Sigmoid colon (tissue), 7 donors: ENCODE measurements around the gene ELMO1. TPM values are rescaled to one million over a fixed set of nuclear protein-coding genes. Genes with fewer than 3 reads are reported as not detected.

Source experiments
- DNase-seq: peaks from one replicate; pipeline ENCODE4 v3.0.0-alpha.2; 2019
- H3K27ac ChIP-seq, 4 donors: fragments of 200-600 bp; sonication (generic); one replicate each; pipeline ENCODE4 v1.5.1; 2016 to 2019; ENCODE audit warnings: mild to moderate bottlenecking in 1 of 4
- H3K27me3 ChIP-seq, 3 donors: fragments of 200-600 bp; sonication (generic); one replicate each; pipeline ENCODE4 v1.5.1; 2019; ENCODE audit warnings: mild to moderate bottlenecking in 1 of 3
- H3K36me3 ChIP-seq, 4 donors: fragments of 200-600 bp; sonication (generic); one replicate each; pipeline ENCODE4 v1.5.1; 2016 to 2019
- H3K4me1 ChIP-seq, 4 donors: fragments of 200-600 bp; sonication (generic); one replicate each; pipeline ENCODE4 v1.5.1; 2017 to 2019
- H3K4me3 ChIP-seq, 4 donors: fragments of 200-600 bp; sonication (generic); one replicate each; pipeline ENCODE4 v1.5.1; 2017 to 2019; ENCODE audit warnings: mild to moderate bottlenecking in 2 of 4, moderate library complexity in 1 of 4
- H3K9me3 ChIP-seq, 4 donors: fragments of 200-600 bp in 3 of 4; sonication (generic) in 3 of 4; one replicate each; pipeline versions ENCODE4 v1.5.1 to v1.6.1; 2013 to 2019
- CTCF ChIP-seq, 4 experiments: fragments of 450-650 bp in 3 of 4; fragments of 200-600 bp in 1 of 4; IDR thresholded peaks; one replicate each; pipeline ENCODE4 v1.5.1; 2016 to 2019; ENCODE audit warnings: antibody characterized with exemption in 4 of 4, mild to moderate bottlenecking in 3 of 4, moderate library complexity in 2 of 4
- EP300 ChIP-seq, 4 donors: sonication (generic); formaldehyde crosslinking; IDR thresholded peaks; one replicate each; pipeline ENCODE4 v1.6.1; 2017; ENCODE audit warnings: antibody characterized with exemption in 4 of 4
- POLR2A ChIP-seq, 2 donors: fragments of 450-650 bp; IDR thresholded peaks; one replicate each; pipeline ENCODE4 v1.6.1; 2016; ENCODE audit warnings: antibody characterized with exemption in 2 of 2, mild to moderate bottlenecking in 2 of 2, moderate library complexity in 2 of 2
- POLR2AphosphoS5 ChIP-seq, 4 donors: sonication (generic); formaldehyde crosslinking; IDR thresholded peaks; one replicate each; pipeline ENCODE4 v1.6.1; 2017; ENCODE audit warnings: antibody characterized with exemption in 4 of 4
- WGBS, 2 donors: extraction: QIAGEN DNeasy Blood & Tissue Kit; methylation state at CpG; one replicate each; pipeline ENCODE4 v1.1.7; 2013; 5-methylcytosine and 5-hydroxymethylcytosine counted together
- intact Hi-C: fragments of 100-400 bp; cut with DNase I; formaldehyde crosslinking; loops from one replicate; pipeline ENCODE4 v1.15.1; 2023
- polyA plus RNA-seq, 3 donors: library from polyadenylated mRNA; stranded (reverse); fragments of 200-250 nt; gene quantifications; one replicate each; pipeline ENCODE4 v1.2.3, GENCODE V29; 2013
- total RNA-seq, 4 donors: library from RNA; depleted of rRNA; stranded (reverse); fragments of >200 nt; gene quantifications; one replicate each; pipeline ENCODE4 v1.1.0, GENCODE V29; 2016
- donor health status: healthy with polysubstance abuse.
- donor health status: Bipolar disorder and iron deficiency.
- donor health status: healthy.

The ELMO1 gene
- total and polyA plus RNA-seq, 7 donors: 2.3 to 63.1 (median 33.9) TPM

- intact Hi-C loops: no loop called here
- TF ChIP-seq POLR2AphosphoS5 (IDR thresholded peaks at IDR 0.05) (no peak), EP300 (IDR thresholded peaks at IDR 0.05) (no peak), CTCF (IDR thresholded peaks at IDR 0.05) (no peak), POLR2A (IDR thresholded peaks at IDR 0.05) (no peak)
- Histone ChIP-seq H3K4me1 (no peaks in the 10 kb centered on the region), H3K27me3 (no peaks in the 10 kb centered on the region), H3K36me3 (no peaks in the 10 kb centered on the region), H3K9me3 (no peaks in the 10 kb centered on the region), H3K4me3 (no peak overlapping the region), H3K27ac (no peak overlapping the region)
- 96 to 97% methylated on average over 2 of the region's 2 CpGs for WGBS, 2 donors
- DNase-seq: no peak
These were observed 174.8 kb downstream of the ELMO1 start for GRCh38 chr7:37273891-37274290.

GRCh38 chr7:37269711-37270508, 178.8 kb downstream of the ELMO1 start:
- H3K4me1 ChIP-seq: no peaks in the 10 kb centered on the region
- H3K27me3 ChIP-seq: no peaks in the 10 kb centered on the region
- intact Hi-C loops: no loop called here
- H3K4me3 ChIP-seq: no peak overlapping the region
- WGBS, 2 donors: 86 to 87% methylated on average over 6 of the region's 6 CpGs
- H3K27ac ChIP-seq: no peak overlapping the region
- H3K36me3 ChIP-seq: no peaks in the 10 kb centered on the region
- TF ChIP-seq POLR2A (IDR thresholded peaks at IDR 0.05) (no peak), EP300 (IDR thresholded peaks at IDR 0.05) (no peak), POLR2AphosphoS5 (IDR thresholded peaks at IDR 0.05) (no peak), CTCF (IDR thresholded peaks at IDR 0.05) (no peak)
- no peak for DNase-seq
- peaks cover 0 to 3% (median 0%) of the 10 kb centered on the region in 4 donors for H3K9me3 ChIP-seq

GRCh38 chr7:37267251-37267650, 181.4 kb downstream of the ELMO1 start:
- H3K4me1 ChIP-seq: no peaks in the 10 kb centered on the region
- H3K27ac ChIP-seq: no peak overlapping the region
- no peaks in the 10 kb centered on the region for H3K27me3 ChIP-seq
- no peak for TF ChIP-seq CTCF (IDR thresholded peaks at IDR 0.05)
- TF ChIP-seq POLR2A (IDR thresholded peaks at IDR 0.05): no peak
- no peak for TF ChIP-seq POLR2AphosphoS5 (IDR thresholded peaks at IDR 0.05)
- no peak for TF ChIP-seq EP300 (IDR thresholded peaks at IDR 0.05)
- no peak for DNase-seq
- no peak overlapping the region for H3K4me3 ChIP-seq
- peaks cover 0 to 3% (median 0%) of the 10 kb centered on the region in 4 donors for H3K9me3 ChIP-seq
- WGBS, 2 donors: 95 to 97% methylated on average over 8 of the region's 8 CpGs
- intact Hi-C loops: no loop called here
- H3K36me3 ChIP-seq: no peaks in the 10 kb centered on the region

- Histone ChIP-seq H3K4me3 (no peak overlapping the region), H3K36me3 (no peaks in the 10 kb centered on the region), H3K27ac (no peak overlapping the region), H3K4me1 (no peaks in the 10 kb centered on the region), H3K27me3 (no peaks in the 10 kb centered on the region), H3K9me3 (peaks cover 0 to 3% (median 0%) of the 10 kb centered on the region in 4 donors)
- intact Hi-C loops: no loop called here
- TF ChIP-seq CTCF (IDR thresholded peaks at IDR 0.05): no peak
- no peak for TF ChIP-seq POLR2AphosphoS5 (IDR thresholded peaks at IDR 0.05)
- TF ChIP-seq EP300 (IDR thresholded peaks at IDR 0.05): no peak
- TF ChIP-seq POLR2A (IDR thresholded peaks at IDR 0.05): no peak
- 83 to 86% methylated on average over 7 of the region's 7 CpGs for WGBS, 2 donors
- no peak for DNase-seq
These were observed 182.8 kb downstream of the ELMO1 start for GRCh38 chr7:37265876-37266275.
